Measurements from ENCODE around the gene MMADHC. TPM values are rescaled to one million over a fixed set of nuclear protein-coding genes. Genes with fewer than 3 reads are reported as not detected.

Gene MMADHC
- total RNA-seq, 1 donor from 2014 or later = 80.0 TPM

GRCh38 chr2:149625671-149626070 is 38.1 kb upstream of the MMADHC start:
- no peaks in the 10 kb centered on the region for H3K36me3 Mint-ChIP-seq (ENCODE audit: insufficient read depth)
- no peak for DNase-seq (ENCODE audit: low spot score, unreplicated experiment)
- H3K9me3 Mint-ChIP-seq (ENCODE audit: low read depth) = no peaks in the 10 kb centered on the region
- no peak for TF ChIP-seq CTCF (IDR thresholded peaks at IDR 0.05; ENCODE audit: unreplicated experiment)
- no peak overlapping the region for H3K4me3 Mint-ChIP-seq (ENCODE audit: low read depth)
- H3K27ac Mint-ChIP-seq = no peak overlapping the region
- H3K4me1 Mint-ChIP-seq (ENCODE audit: low read depth) = peaks cover 11% of the 10 kb centered on the region
- no peaks in the 10 kb centered on the region for H3K27me3 Mint-ChIP-seq

- H3K27ac Mint-ChIP-seq = no peak overlapping the region
- no peaks in the 10 kb centered on the region for H3K27me3 Mint-ChIP-seq
- H3K4me3 Mint-ChIP-seq (ENCODE audit: low read depth) = no peak overlapping the region
Measured at GRCh38 chr2:149625271-149625670, 37.7 kb upstream of the MMADHC start.

GRCh38 chr2:149622343-149622742 is 34.8 kb upstream of the MMADHC start:
- Mint-ChIP-seq H3K27ac (no peak overlapping the region), H3K36me3 (ENCODE audit: insufficient read depth) (peaks cover 2% of the 10 kb centered on the region), H3K27me3 (no peaks in the 10 kb centered on the region), H3K4me1 (ENCODE audit: low read depth) (peaks cover 11% of the 10 kb centered on the region), H3K4me3 (ENCODE audit: low read depth) (no peak overlapping the region), H3K9me3 (ENCODE audit: low read depth) (peaks cover 3% of the 10 kb centered on the region)
- TF ChIP-seq CTCF (IDR thresholded peaks at IDR 0.05; ENCODE audit: unreplicated experiment) = no peak
- DNase-seq (ENCODE audit: low spot score, unreplicated experiment) = no peak

More at GRCh38 chr2:149625271-149625670, 37.7 kb upstream of the MMADHC start:
- no peak for TF ChIP-seq CTCF (IDR thresholded peaks at IDR 0.05; ENCODE audit: unreplicated experiment)
- H3K9me3 Mint-ChIP-seq (ENCODE audit: low read depth) = peaks cover under 1% of the 10 kb centered on the region
- no peaks in the 10 kb centered on the region for H3K36me3 Mint-ChIP-seq (ENCODE audit: insufficient read depth)
- no peak for DNase-seq (ENCODE audit: low spot score, unreplicated experiment)
- H3K4me1 Mint-ChIP-seq (ENCODE audit: low read depth) = peaks cover 11% of the 10 kb centered on the region

- Mint-ChIP-seq H3K4me1 (ENCODE audit: low read depth) (peaks cover 1% of the 10 kb centered on the region), H3K9me3 (ENCODE audit: low read depth) (peaks cover 3% of the 10 kb centered on the region), H3K27me3 (no peaks in the 10 kb centered on the region), H3K27ac (no peak overlapping the region), H3K36me3 (ENCODE audit: insufficient read depth) (peaks cover 2% of the 10 kb centered on the region), H3K4me3 (ENCODE audit: low read depth) (no peak overlapping the region)
- no peak for TF ChIP-seq CTCF (IDR thresholded peaks at IDR 0.05; ENCODE audit: unreplicated experiment)
- DNase-seq (ENCODE audit: low spot score, unreplicated experiment) = no peak
Measured at GRCh38 chr2:149617476-149617875, 29.9 kb upstream of the MMADHC start.

GRCh38 chr2:149616681-149617456 is 29.3 kb upstream of the MMADHC start:
- H3K9me3 Mint-ChIP-seq (ENCODE audit: low read depth) = peaks cover 3% of the 10 kb centered on the region
- H3K4me3 Mint-ChIP-seq (ENCODE audit: low read depth) = no peak overlapping the region
- TF ChIP-seq CTCF (IDR thresholded peaks at IDR 0.05; ENCODE audit: unreplicated experiment) = no peak
- DNase-seq (ENCODE audit: low spot score, unreplicated experiment) = no peak
- H3K4me1 Mint-ChIP-seq (ENCODE audit: low read depth) = peaks cover 7% of the 10 kb centered on the region
- H3K27me3 Mint-ChIP-seq = no peaks in the 10 kb centered on the region
- H3K27ac Mint-ChIP-seq = no peak overlapping the region
- peaks cover 2% of the 10 kb centered on the region for H3K36me3 Mint-ChIP-seq (ENCODE audit: insufficient read depth)

Data from progenitor cell of endocrine pancreas (in vitro differentiated cells).